Activated naive CD8-positive, alpha-beta T cell treated with anti-CD3 and anti-CD28 coated beads, Interleukin-2, amount 50 U/mL, for 16 hours (primary cell): ENCODE data around the gene AMER3.

Experiments
- DNase-seq: peaks from one replicate; pipeline ENCODE4 v3.0.0-alpha.2; 2020; ENCODE audit warnings: low read depth, low spot score

The AMER3 gene

GRCh38 chr2:130749641-130750040, 5.7 kb upstream of the AMER3 start:
- no peak for DNase-seq

GRCh38 chr2:130754811-130755210, 529 bp upstream of the AMER3 start:
- no peak for DNase-seq

- no peak for DNase-seq
These were observed 923 bp downstream of the AMER3 start for GRCh38 chr2:130756053-130756873.

- DNase-seq: no peak
These were observed 1.7 kb downstream of the AMER3 start for GRCh38 chr2:130756874-130757668.

- DNase-seq: no peak
These were observed 4.8 kb downstream of the AMER3 start for GRCh38 chr2:130759906-130760753.

GRCh38 chr2:130760754-130761751, 5.7 kb downstream of the AMER3 start:
- no peak for DNase-seq

GRCh38 chr2:130762031-130762909, 6.9 kb downstream of the AMER3 start:
- no peak for DNase-seq

- no peak for DNase-seq
These were observed 7.6 kb downstream of the AMER3 start for GRCh38 chr2:130762910-130763385.

- no peak for DNase-seq
These were observed 8.1 kb downstream of the AMER3 start for GRCh38 chr2:130763405-130763804.

- DNase-seq: no peak
These were observed 8.9 kb downstream of the AMER3 start for GRCh38 chr2:130764035-130764820.

GRCh38 chr2:130764821-130765115, 9.4 kb downstream of the AMER3 start:
- DNase-seq: no peak

GRCh38 chr2:130765464-130765863, 10.1 kb downstream of the AMER3 start:
- no peak for DNase-seq

- no peak for DNase-seq
These were observed 10.7 kb downstream of the AMER3 start for GRCh38 chr2:130766037-130766436.

GRCh38 chr2:130766711-130767407, 11.5 kb downstream of the AMER3 start:
- no peak for DNase-seq

- DNase-seq: no peak
These were observed 12.1 kb downstream of the AMER3 start for GRCh38 chr2:130767408-130767775.

GRCh38 chr2:130768191-130768855, 13.0 kb downstream of the AMER3 start:
- no peak for DNase-seq

GRCh38 chr2:130769343-130769907, 14.1 kb downstream of the AMER3 start:
- DNase-seq: no peak

GRCh38 chr2:130776550-130776949, 21.2 kb downstream of the AMER3 start:
- no peak for DNase-seq
